Measurements from ENCODE around the gene TSPAN10.

The TSPAN10 gene

DNA sequence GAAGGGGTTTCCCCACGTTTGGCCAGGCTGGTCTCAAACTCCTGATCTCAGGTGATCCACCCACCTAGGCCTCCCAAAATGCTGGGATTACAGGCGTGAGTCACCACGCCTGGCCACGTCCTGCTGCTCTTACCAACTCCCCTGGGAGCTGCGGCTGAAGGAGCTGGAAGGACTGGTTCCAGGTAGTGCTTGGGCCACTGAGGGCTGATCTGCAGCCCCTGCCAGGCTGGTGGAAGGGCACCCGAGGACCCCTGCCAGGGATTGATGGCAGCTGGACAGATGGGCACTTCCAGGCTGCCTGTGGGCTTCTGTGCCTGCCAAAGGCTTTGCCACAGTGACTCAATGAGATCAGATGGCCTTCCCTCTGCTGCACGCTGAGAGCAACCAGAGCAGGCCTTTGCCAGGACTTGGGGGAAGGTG, 27.1 kb downstream of the TSPAN10 start:
- DNase-seq = peak in 1 of 14 donors; percentile 11

DNA sequence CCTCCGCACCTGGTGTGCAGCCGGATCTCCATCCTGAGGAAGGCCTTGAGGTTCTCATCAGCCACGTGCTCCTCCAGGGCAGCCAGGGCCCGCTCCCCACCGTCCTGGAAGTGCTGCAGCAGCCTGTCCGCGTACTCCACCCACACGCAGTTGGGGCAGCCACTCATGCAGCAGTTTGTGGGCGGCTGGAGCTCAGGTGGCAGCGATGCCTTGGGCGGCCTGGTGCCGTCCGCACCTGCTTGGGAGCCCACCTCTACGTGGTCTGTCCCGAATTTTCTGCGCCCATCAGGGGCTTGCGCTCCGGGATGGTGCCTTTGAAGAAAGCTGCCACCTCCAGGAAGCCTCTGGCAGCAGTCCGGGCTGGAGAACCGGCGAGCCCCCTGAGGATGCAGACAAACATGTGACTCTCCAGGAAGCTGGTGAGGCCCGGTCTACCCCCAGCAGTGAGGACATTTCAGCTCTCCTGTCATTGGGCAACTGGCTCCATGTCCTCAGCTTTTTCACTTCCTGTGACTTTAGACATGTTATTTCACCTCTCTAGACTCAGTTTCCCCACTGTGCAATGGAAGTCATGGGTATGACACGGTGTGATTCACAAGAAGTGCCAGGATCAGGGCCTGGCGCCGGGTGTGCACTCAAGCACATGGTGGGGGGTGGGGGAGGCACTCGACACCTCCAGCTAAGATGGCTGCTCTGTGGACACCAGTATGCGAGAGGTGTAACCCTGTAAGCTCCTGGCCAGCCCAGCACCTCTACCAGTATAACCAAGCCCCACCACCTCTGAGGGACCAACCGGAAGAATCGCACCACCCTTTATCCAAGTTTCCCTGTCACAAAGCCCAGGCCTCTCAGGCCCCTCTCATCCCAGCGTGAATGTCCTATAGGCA, 28.5 kb downstream of the TSPAN10 start:
- peak in 1 of 14 donors; percentile 33 for DNase-seq

DNA sequence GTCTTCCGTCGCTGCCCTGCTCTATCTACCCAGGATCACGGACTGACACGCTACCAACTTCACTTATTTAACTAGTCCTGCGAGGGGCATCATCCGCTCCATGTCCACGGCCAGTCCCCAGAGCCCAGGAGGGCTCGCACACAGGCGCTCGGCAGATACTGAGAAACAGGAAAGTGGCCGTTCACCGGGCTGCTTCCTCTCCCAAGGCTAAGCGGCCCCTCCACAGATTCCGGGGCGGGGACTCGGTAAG, 29.0 kb downstream of the TSPAN10 start:
- DNase-seq = no peak

DNA sequence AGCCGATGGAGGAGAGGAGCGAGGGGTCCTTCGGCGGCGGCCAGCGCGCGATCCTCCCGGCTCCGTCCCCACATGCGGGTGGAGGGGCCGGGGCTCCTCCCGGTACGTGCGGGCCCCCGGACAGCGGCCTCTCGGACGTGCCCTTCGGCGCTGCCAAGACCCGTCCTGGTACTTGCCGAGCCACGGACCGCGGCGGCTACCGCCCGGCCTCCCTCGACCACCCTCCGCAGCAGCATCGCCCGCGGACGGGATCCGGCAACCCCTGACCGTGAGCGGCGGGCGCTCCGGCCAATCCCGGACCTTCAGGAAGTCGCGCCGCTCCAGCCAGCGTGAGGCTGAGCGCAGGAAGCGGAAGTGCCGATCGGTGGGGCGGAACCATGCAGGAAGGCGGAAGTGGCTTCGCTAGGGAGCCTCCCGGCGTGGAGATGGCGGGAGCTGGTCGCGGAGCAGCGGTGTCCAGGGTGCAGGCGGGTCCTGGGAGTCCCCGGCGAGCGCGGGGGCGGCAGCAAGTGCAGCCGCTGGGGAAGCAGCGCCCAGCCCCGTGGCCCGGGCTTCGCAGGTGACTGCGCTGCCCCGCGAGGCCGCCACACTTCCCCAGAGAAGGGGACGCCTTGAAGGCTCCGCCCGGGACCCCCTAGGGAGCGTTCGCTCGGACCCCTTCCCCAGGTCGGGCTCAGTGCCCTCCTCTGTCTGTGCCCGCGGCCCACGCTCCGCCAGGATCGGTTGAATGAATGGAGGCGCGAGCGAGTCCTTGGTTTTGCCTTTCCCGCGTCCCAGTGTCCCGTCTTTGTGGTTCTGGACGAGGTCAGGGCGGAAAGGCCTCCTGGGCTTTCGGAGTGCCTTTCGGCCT, 29.6 kb downstream of the TSPAN10 start, which contains the start of the genes CCDC137 and OXLD1:
Gene CCDC137 (plus strand): TSS at position 396 of the 850 bp plus-strand sequence. CDS start 30 bp downstream, at position 426.
Gene OXLD1 (minus strand): TSS at position 264 of the 850 bp plus-strand sequence. CDS start 28 bp downstream, at position 236.
- DNase-seq = peak; percentile 45 to 97 (median 90)

- no peak for DNase-seq
These were observed 30.8 kb downstream of the TSPAN10 start for GRCh38 chr17:81667754-81668153.

DNA sequence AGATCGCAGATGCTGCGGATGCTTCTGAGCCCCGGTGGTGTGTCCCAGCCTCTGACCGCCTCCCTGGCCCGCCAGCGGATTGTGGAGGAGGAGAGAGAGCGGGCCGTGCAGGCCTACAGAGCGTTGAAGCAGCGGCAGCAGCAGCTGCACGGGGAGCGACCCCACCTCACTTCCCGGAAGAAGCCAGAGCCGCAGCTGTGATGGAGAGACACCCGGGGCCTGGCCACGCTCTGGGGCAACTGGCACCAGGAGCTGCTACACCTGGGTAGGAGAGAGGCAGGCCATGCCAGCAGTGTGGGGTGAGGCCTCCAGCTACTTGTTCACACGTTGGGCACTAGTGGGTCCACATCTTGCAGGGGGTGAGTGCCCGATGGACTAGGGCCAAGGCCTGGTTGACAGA, 35.5 kb downstream of the TSPAN10 start:
- DNase-seq = no peak

DNA sequence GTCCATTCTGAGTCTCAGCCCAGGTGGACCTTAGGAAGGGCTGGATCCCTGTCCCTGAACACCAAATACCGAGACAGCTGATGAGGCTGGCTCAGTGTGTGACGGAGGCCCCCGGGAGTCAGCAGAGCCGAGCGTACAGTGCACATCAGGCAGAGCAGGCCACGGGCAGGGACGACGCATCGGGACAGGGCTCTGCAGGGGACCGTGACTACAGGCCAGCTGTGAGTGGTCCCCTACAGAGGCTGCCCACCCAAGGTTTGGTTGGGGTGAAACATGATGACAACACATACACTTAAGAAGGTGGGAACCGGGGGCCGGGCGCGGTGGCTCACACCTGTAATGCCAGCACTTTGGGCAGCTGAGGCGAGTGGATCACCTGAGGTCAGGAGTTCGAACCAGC, 36.0 kb downstream of the TSPAN10 start:
- no peak for DNase-seq

- DNase-seq = no peak
These were observed 36.7 kb downstream of the TSPAN10 start for GRCh38 chr17:81673561-81674258.

- DNase-seq = peak in 2 of 14 donors; percentile 5 to 56
These were observed 38.7 kb downstream of the TSPAN10 start for GRCh38 chr17:81675515-81676221.

DNA sequence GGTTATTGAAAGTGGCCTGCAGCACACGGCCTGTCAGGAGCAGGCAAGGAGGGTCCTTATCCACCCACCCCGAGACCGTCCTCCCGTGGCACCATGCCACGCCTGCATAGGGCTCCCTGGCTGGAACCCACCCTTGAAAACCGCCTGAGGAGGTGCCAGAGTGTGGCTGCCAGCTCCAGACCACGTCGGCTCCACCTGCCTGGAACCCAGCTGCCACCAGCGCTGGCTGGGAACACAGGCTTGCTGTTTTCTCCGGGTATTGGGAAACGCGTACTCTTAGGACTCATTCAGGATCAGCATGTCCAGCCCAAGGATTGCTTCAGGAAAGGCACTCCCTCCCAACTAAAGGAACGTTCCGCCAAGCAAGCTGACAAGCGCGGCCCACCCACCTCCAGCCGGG, 39.9 kb downstream of the TSPAN10 start:
- DNase-seq = peak in 3 of 14 donors; percentile 2 to 23 (median 18)

GRCh38 chr17:81680150-81680549, 43.2 kb downstream of the TSPAN10 start:
- DNase-seq = no peak

GRCh38 chr17:81681672-81682071, 44.7 kb downstream of the TSPAN10 start:
- no peak for DNase-seq

GRCh38 chr17:81682565-81683207, 45.7 kb downstream of the TSPAN10 start:
- no peak for DNase-seq

GRCh38 chr17:81683208-81683583, 46.2 kb downstream of the TSPAN10 start:
- DNase-seq = peak in 1 of 14 donors; percentile 50

- peak; percentile 77 to 98 (median 96) for DNase-seq
These were observed 46.8 kb downstream of the TSPAN10 start, which contains the start of the genes ARL16 and HGS for GRCh38 chr17:81683584-81684441. ARL16 (minus strand) TSS chr17:81683797; CDS start chr17:81683753, 44 bp downstream. HGS (plus strand) TSS chr17:81684011; CDS start chr17:81684067, 56 bp downstream.

DNA sequence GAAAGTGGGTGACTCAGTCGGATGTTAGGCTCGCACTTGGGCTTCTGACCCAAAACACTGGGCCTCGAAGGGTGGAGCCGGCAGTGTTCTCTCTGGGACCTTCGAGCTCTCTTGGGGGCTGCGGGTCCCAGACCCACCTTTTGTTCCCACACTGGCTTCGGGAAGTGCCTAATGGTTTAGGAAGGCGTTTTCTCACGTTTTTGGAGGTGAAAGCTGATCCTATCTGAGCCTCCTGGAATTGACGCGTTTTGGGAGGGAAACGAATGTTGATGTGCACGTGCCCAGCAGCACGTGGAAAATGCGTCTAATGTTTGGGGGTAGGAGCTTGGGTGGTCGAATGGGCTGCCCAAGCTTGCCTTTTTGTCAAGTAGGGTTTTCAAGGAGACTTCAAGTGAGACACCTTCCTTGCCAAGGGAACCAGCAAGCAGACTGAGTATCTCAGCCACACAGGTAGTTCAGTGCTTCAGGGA, 47.5 kb downstream of the TSPAN10 start:
- peak in 1 of 14 donors; percentile 25 for DNase-seq

DNA sequence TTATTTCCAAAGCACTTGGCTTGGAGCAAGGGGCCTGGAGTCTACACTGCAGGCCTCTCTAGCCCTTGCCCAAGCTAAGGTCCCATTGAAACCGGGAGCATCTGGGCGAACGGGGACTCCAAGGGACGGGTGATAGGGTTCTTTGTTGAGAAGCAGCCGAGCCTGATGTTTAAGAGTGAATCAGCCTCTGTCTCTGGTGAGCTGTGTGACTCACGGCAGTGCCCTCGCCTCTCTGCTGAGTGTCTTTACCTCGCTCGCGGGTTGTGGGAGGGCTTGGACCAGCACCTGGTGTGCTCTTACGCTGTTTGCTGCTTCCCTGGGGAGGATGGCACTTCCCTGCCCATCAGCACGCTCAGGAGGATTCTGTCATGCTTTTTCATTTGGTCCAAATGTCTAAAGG, 48.1 kb downstream of the TSPAN10 start:
- DNase-seq = no peak

DNA sequence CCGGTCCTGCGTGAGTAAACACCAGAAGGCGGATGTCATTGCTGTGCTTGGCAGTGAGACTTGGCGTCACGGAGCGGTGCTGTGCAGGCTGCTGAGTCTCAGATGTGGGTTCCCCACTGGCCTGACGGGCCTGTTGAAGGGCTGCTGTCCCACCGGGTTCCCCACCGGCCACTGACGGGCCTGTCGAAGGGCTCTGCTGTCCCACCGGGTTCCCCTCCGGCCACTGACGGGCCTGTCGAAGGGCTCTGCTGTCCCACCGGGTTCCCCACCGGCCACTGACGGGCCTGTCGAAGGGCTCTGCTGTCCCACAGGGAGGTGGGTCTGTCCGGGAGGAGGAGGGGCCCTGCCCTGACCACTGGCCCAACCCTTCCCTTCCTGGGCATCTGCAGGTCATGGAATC, 49.6 kb downstream of the TSPAN10 start:
- DNase-seq = no peak

DNA sequence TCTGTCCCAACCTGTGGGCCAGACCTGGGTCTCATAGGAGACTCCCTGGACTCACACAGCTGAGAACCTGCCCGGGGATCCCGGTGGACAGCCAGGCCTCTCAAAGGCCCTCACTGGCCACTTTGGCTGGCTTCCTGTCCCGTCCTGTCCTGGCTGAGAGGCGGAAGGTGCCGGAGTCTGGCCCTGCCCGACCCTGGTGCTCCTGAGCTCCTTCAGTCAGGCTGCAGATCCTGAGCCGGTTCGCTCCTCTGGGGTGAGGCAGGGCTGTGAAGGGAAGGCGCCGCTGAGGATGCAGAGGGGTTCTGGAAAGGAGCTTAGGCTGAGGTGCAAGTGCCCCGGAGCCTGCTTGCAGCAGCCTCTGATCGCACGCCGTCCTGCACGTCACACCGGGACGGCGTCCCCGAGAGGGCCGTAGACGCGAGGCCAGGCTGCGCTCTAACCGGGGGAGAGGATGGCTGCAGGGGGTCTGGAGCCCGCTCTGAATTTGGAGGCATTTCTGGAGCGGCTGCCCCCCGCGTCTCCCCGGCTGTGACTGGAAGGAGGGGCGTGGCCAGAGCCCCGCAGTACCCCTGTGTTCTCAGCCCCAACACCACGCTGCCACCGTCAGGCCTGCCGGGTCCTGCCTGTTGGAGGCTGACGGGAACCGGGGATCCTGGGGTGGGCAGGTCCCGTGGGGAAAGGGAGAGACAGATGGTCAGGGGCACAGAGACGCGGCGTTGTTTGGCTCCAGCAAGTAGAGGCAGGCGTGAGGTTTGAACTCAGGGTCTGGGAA, 51.0 kb downstream of the TSPAN10 start:
- no peak for DNase-seq
